HCT116 (cell line): ENCODE measurements around the gene B3GALT6. TPM values are rescaled to one million over a fixed set of nuclear protein-coding genes. Genes with fewer than 3 reads are reported as not detected.

Source experiments
- CEBPB ChIP-seq: IDR thresholded peaks from 2 replicates; pipeline ENCODE4 v1.6.1; 2012; ENCODE audit warnings: low read depth
- CTCF ChIP-seq, 3 experiments: fragments of 200-600 bp in 1 of 3; sonication (generic) in 1 of 3; IDR thresholded peaks in 2 of 3; conservative IDR thresholded peaks in 1 of 3; 2 replicates each; pipeline ENCODE4 v1.5.1; 2012 to 2017; ENCODE audit warnings: low read depth in 2 of 3, low read length in 2 of 3, antibody characterized with exemption in 1 of 3, borderline replicate concordance in 1 of 3, control low read depth in 1 of 3, mild to moderate bottlenecking in 1 of 3, mixed read lengths in 1 of 3, mixed run types in 1 of 3, moderate library complexity in 1 of 3; ENCODE audit not compliant: insufficient read depth in 1 of 3
- ELF1 ChIP-seq: IDR thresholded peaks from 2 replicates; pipeline ENCODE4 v1.6.1; 2012; ENCODE audit warnings: low read depth, borderline replicate concordance
- EZH2 ChIP-seq: fragments of 200-600 bp; sonication (generic); IDR thresholded peaks from 2 replicates; pipeline ENCODE4 v1.6.1; 2017; ENCODE audit warnings: antibody characterized with exemption, mixed run types
- EZH2phosphoT487 ChIP-seq: fragments of 200-600 bp; IDR thresholded peaks from 2 replicates; pipeline ENCODE4 v1.6.1; 2018; ENCODE audit warnings: antibody characterized with exemption, borderline replicate concordance
- FOSL1 ChIP-seq: IDR thresholded peaks from 2 replicates; pipeline ENCODE4 v1.6.1; 2012; ENCODE audit warnings: low read depth
- POLR2A ChIP-seq: IDR thresholded peaks from 2 replicates; pipeline ENCODE4 v1.7.0; 2011; ENCODE audit warnings: borderline replicate concordance; ENCODE audit not compliant: insufficient read depth, insufficient read length; ENCODE audit errors: extremely low read depth
- POLR2AphosphoS5 ChIP-seq: IDR thresholded peaks from 2 replicates; pipeline ENCODE4 v1.6.1; 2011; ENCODE audit warnings: mild to moderate bottlenecking, low read depth, low read length, moderate library complexity
- RAD21 ChIP-seq: IDR thresholded peaks from 2 replicates; pipeline ENCODE4 v1.6.1; 2012; ENCODE audit warnings: low read depth, mild to moderate bottlenecking
- SIN3A ChIP-seq: IDR thresholded peaks from 2 replicates; pipeline ENCODE4 v1.6.1; 2012; ENCODE audit warnings: low read depth
- TCF7L2 ChIP-seq: IDR thresholded peaks from 2 replicates; pipeline ENCODE4 v1.7.0; 2011; ENCODE audit warnings: borderline replicate concordance, inconsistent platforms; ENCODE audit not compliant: insufficient read depth, insufficient read length; ENCODE audit errors: extremely low read depth
- YY1 ChIP-seq: IDR thresholded peaks from 2 replicates; pipeline ENCODE4 v1.6.1; 2011; ENCODE audit warnings: low read length, low read depth, moderate library complexity, mild to moderate bottlenecking; ENCODE audit not compliant: insufficient replicate concordance; ENCODE audit errors: extremely low read depth
- ZFX ChIP-seq: fragments of 450-650 bp; IDR thresholded peaks from 2 replicates; pipeline ENCODE4 v1.6.1; 2017
- total RNA-seq: library from RNA; stranded (reverse); gene quantifications from one replicate; pipeline ENCODE4 v1.2.1, GENCODE V29; 2021; ENCODE audit not compliant: unreplicated experiment

The B3GALT6 gene
- total RNA-seq, 1 experiment from 2014 or later = 16.3 TPM

- no peak for TF ChIP-seq FOSL1
- no peak for TF ChIP-seq SIN3A
- TF ChIP-seq EZH2phosphoT487 = no peak
- no peak for TF ChIP-seq RAD21
- TF ChIP-seq POLR2AphosphoS5 = peak; percentile 83
- no peak for TF ChIP-seq ELF1
- TF ChIP-seq YY1 = peak; percentile 98
- no peak for TF ChIP-seq CEBPB
- TF ChIP-seq POLR2A = peak; percentile 46
- no peak for TF ChIP-seq EZH2
- TF ChIP-seq CTCF (IDR thresholded peaks at IDR 0.05 in 2 of 3, conservative IDR thresholded peaks at IDR 0.05 in 1 of 3; ENCODE audit: borderline replicate concordance in 1 of 3, insufficient read depth in 1 of 3, low read depth in 2 of 3, low read length in 2 of 3) = no peak
- peak; percentile 98; the same call in 1 of the 2 replicates for TF ChIP-seq ZFX
- no peak for TF ChIP-seq TCF7L2
Observed at GRCh38 chr1:1273512-1274298, 41.7 kb downstream of the B3GALT6 start, which contains the start of gene UBE2J2 (continued).
